ENCODE results near the gene TAS1R2.

DNA sequence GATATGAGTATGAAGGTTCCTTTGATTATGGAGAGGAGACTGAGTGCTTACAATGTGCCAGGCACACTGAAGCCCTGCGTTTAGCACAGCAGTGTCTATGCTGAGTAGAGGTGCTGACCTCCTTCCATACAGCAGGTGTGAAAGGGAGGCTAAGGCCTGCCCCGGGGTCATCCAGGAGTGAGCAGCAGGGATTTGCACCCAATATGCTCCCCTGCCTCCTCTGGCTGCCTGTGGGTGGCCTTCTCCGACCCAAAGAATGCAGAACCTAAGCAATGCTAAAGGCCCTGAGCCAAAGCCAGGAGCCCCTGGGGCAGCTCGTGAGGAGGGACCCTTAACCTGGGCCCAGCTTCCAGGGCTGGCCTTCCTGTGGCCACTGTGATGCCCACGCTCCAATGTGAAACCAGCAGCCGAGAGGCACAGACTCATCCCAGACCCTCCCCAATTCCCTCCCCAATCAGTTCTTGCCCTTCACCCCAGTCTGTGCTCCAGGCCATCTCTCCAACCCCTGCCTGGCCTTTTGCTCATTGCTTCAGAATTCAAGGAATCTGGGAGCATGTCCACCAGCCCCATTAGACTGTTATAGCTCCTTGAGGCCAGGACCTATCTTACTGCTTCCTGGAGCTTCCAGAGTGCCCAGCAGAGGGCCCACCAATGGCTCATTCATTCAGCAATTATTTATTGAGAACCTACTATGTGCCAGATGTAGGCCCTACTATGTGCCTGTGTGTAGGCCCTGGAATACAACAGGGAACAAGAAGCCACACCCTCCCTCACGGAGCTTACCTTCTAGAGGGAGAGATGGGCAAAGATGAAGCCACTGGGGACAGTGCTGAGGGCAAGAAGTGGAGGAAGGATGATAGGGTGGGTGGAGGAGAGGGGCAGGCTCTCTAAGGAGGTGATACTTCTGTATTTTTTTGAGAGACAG is 53.3 kb downstream of the TAS1R2 start:
- TF ChIP-seq ZNF70 (CRISPR knock-in tag; IDR thresholded peaks at IDR 0.05) (no peak), RARB (CRISPR knock-in tag; IDR thresholded peaks at IDR 0.05) (no peak), TCF4 (CRISPR knock-in tag; IDR thresholded peaks at IDR 0.05; ENCODE audit: borderline replicate concordance) (no peak), ISL1 (CRISPR knock-in tag; IDR thresholded peaks at IDR 0.05) (no peak)
